Measurements from ENCODE around the gene ATG4C. TPM values are rescaled to one million over a fixed set of nuclear protein-coding genes. Genes with fewer than 3 reads are reported as not detected.

Gene ATG4C
- total and polyA plus RNA-seq, 2 donors (not counting 3 experiments of a cell fraction or from before 2014, with no cell fraction given): 2.8 to 11.8 TPM

DNA sequence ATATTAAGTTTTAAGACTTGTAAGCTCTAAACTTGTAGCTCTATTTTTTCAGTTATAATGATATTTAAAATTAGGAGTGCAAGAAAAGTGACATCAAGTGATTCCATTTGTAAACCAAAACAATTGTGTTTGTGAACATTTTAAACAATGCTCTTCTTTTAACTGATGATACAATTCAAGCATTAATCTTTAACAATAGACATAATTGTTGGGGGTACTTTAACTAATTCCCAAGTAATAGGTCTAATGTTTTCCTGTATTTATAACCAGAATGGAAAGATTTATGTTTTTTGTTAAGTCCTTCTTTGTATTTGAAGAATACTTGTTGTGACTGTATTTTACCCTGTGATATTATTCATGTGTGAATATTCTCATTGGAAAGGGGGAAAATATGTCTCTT lies 6.8 kb downstream of the ATG4C start:
- Histone ChIP-seq H3K27me3 (ENCODE audit: control insufficient read depth in 2 of 2, insufficient read depth in 2 of 2, low read length in 2 of 2) (no peaks in the 10 kb centered on the region), H3K9ac (replicated peaks; ENCODE audit: extremely low read depth, insufficient read depth, low read length) (no peak overlapping the region), H2AFZ (ENCODE audit: low read depth, low read length) (no peak overlapping the region), H3K27ac (ENCODE audit: insufficient read depth, low read depth, low read length) (no peak overlapping the region), H4K20me1 (replicated peaks; ENCODE audit: control insufficient read depth, extremely low read depth, insufficient read depth, low read length) (no peaks in the 10 kb centered on the region), H3K4me2 (ENCODE audit: insufficient read depth, low read length) (no peak overlapping the region), H3K4me3 (replicated peaks in 1 of 3; ENCODE audit: insufficient read depth in 1 of 3, low read depth in 1 of 3, low read length in 3 of 3) (no peak overlapping the region), H3K79me2 (ENCODE audit: control insufficient read depth, insufficient read depth, low read length) (peaks cover 12% of the 10 kb centered on the region), H3K9me1 (replicated peaks; ENCODE audit: control insufficient read depth, extremely low read depth, insufficient read depth, low read length) (no peaks in the 10 kb centered on the region), H3K36me3 (ENCODE audit: control insufficient read depth in 2 of 2, extremely low read depth in 1 of 2, insufficient read depth in 2 of 2, low read length in 2 of 2) (no peaks in the 10 kb centered on the region), H3K4me1 (ENCODE audit: control insufficient read depth, extremely low read depth, insufficient read depth, low read length) (no peaks in the 10 kb centered on the region), H3K9me3 (replicated peaks; ENCODE audit: control insufficient read depth, insufficient read depth, low read length) (no peaks in the 10 kb centered on the region)
- FAIRE-seq (no peak), DNase-seq (ENCODE audit: low read depth, low spot score) (no peak)
- no TSS peak for BruUV-seq (replicated peaks)
- ChIA-PET POLR2A (no interaction called here), CTCF (no interaction called here)
- dilution Hi-C loops (cut with MboI; ENCODE audit: extremely low pct_ligation_motif_present, low sequenced_read_pairs): no loop called here
- intact Hi-C loops (cut with micrococcal nuclease): no loop called here
- TF ChIP-seq CTCF (IDR thresholded peaks at IDR 0.05; ENCODE audit: extremely low read depth in 1 of 2, insufficient read depth in 1 of 2, low read depth in 1 of 2, low read length in 2 of 2): no peak
- no peak for TF ChIP-seq EZH2 (IDR thresholded peaks at IDR 0.05; ENCODE audit: borderline replicate concordance, low read depth, low read length, severe bottlenecking)
- no peak for TF ChIP-seq JUN (IDR thresholded peaks at IDR 0.05; ENCODE audit: borderline replicate concordance, insufficient read depth, insufficient read length, low read depth)
- TF ChIP-seq GATA2 (IDR thresholded peaks at IDR 0.05; ENCODE audit: insufficient read depth, insufficient read length, low read depth, low read length): no peak
- TF ChIP-seq POLR2A (IDR thresholded peaks at IDR 0.05; ENCODE audit: low read depth, low read length): no peak
- TF ChIP-seq FOS (IDR thresholded peaks at IDR 0.05; ENCODE audit: borderline replicate concordance, insufficient read depth, low read length): no peak
- no peak for TF ChIP-seq MAX (IDR thresholded peaks at IDR 0.05; ENCODE audit: insufficient read depth, insufficient read length)
- no peak for TF ChIP-seq MYC (IDR thresholded peaks at IDR 0.05; ENCODE audit: low read depth, low read length)
- no peak for TF ChIP-seq POLR2AphosphoS5 (IDR thresholded peaks at IDR 0.05; ENCODE audit: insufficient read depth, low read depth, low read length)
